Endodermal cell (in vitro differentiated cells): ENCODE data around the gene ELMO3. TPM values are rescaled to one million over a fixed set of nuclear protein-coding genes. Genes with fewer than 3 reads are reported as not detected.

Source experiments
- DNase-seq: peaks from one replicate; pipeline ENCODE4 v3.0.0-alpha.2; 2017
- H3K27ac ChIP-seq: 2 replicates; pipeline ENCODE4 v1.5.1; 2013; ENCODE audit warnings: mild to moderate bottlenecking, low read depth, low read length, moderate library complexity
- H3K27me3 ChIP-seq: 2 replicates; pipeline ENCODE4 v1.6.1; 2013; ENCODE audit warnings: mild to moderate bottlenecking, low read length, moderate library complexity; ENCODE audit not compliant: insufficient read depth, control insufficient read depth, poor library complexity, severe bottlenecking
- H3K36me3 ChIP-seq: 2 replicates; pipeline ENCODE4 v1.7.0; 2013; ENCODE audit warnings: mild to moderate bottlenecking, low read length, moderate library complexity; ENCODE audit not compliant: control insufficient read depth, insufficient read depth
- H3K4me1 ChIP-seq: one replicate; pipeline ENCODE4 v1.7.0; 2013; ENCODE audit warnings: low read length; ENCODE audit not compliant: control insufficient read depth, insufficient read depth
- H3K4me3 ChIP-seq: 2 replicates; pipeline ENCODE4 v1.5.1; 2013; ENCODE audit warnings: mild to moderate bottlenecking, low read length, moderate library complexity
- H3K9ac ChIP-seq: 2 replicates; pipeline ENCODE4 v1.6.1; 2013; ENCODE audit warnings: mild to moderate bottlenecking, low read length, moderate library complexity; ENCODE audit not compliant: poor library complexity, severe bottlenecking; ENCODE audit errors: extremely low read depth
- H3K9me3 ChIP-seq: 2 replicates; pipeline ENCODE4 v1.6.1; 2013; ENCODE audit warnings: mild to moderate bottlenecking, low read length, moderate library complexity; ENCODE audit not compliant: control insufficient read depth
- H3K27ac Mint-ChIP-seq: 2 replicates; pipeline ENCODE4 v1.8.0; 2020; ENCODE audit warnings: mixed read lengths
- H3K27me3 Mint-ChIP-seq: 2 replicates; pipeline ENCODE4 v1.8.0; 2021; ENCODE audit warnings: mild to moderate bottlenecking, mixed read lengths; ENCODE audit not compliant: insufficient read depth
- H3K36me3 Mint-ChIP-seq: 2 replicates; pipeline ENCODE4 v1.8.0; 2020; ENCODE audit warnings: low read depth, mixed read lengths
- H3K4me1 Mint-ChIP-seq: 2 replicates; pipeline ENCODE4 v1.8.0; 2020; ENCODE audit warnings: mixed read lengths
- H3K4me3 Mint-ChIP-seq: 2 replicates; pipeline ENCODE4 v1.8.0; 2020; ENCODE audit warnings: mild to moderate bottlenecking, moderate library complexity, mixed read lengths
- H3K9me3 Mint-ChIP-seq: 2 replicates; pipeline ENCODE4 v1.8.0; 2020; ENCODE audit warnings: mild to moderate bottlenecking, mixed read lengths
- WGBS, 2 experiments: methylation state at CpG; one replicate each; pipeline versions ENCODE4 v1.1.5 to v1.1.7; 2013; ENCODE audit warnings: missing lambda C conversion rate in 2 of 2, mixed read lengths in 1 of 2; ENCODE audit not compliant: insufficient coverage in 1 of 2, insufficient read length in 1 of 2; 5-methylcytosine and 5-hydroxymethylcytosine counted together
- total RNA-seq, 2 donors: library from RNA; stranded (reverse); fragmentation: NEBNext Ultra II Directional in 1 of 2; extraction: Animal tissue kit (Norgen Biotek cat#: 25700) in 1 of 2; gene quantifications; 2 replicates in 1 of 2; 3 replicates in 1 of 2; pipeline ENCODE4 v1.2.1, GENCODE V29; 2021
- TF ChIP-seq, protein P1 (sequence below): fragments of 200-600 bp; sonication (generic); conservative IDR thresholded peaks from 2 replicates; pipeline ENCODE4 v1.5.0; 2021; ENCODE audit warnings: antibody characterized with exemption, mild to moderate bottlenecking

The ELMO3 gene
- total RNA-seq, 2 donors from 2014 or later: 5.6 to 6.4 TPM

DNA sequence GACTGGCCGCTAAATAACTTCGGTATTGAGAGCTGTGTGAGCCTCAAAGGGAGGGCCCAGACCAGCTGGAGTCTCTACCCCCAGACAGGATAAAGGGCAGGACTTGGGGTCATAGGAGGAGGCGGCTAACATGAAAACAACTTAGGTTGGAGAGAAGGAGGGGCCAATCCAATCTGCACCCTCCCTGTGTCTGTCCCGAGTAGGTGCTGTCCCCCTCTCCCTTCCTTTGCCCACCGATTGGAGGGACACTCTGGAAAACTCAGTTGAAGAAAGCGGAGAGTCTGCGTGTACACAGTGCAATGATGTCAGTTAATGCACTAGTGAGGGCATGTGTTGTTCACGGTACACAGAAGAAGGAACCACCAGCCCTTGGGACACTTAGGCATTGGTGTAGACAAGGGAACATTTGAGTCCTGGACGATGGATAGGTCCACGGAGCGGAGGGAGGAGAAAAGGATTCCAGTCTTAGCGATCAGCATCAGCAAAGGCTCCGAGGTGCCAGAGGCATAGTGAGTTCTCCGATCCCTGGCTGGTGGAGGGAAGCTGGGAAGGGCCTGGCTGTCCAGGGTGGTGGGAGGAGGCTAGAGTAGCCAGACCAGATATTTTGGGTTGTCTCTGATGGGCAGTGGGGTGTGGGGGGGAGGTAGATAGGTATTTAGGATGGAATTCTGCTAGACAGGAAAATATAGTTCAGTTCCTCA lies 27.8 kb upstream of the ELMO3 start:
- peak overlapping the region; percentile 63 for H3K4me3 Mint-ChIP-seq
- H3K9me3 Mint-ChIP-seq: no peaks in the 10 kb centered on the region
- peak overlapping the region; percentile 27 for H3K27ac Mint-ChIP-seq
- peaks cover 21% of the 10 kb centered on the region for H3K4me1 Mint-ChIP-seq
- no peaks in the 10 kb centered on the region for H3K9me3 ChIP-seq
- H3K4me3 ChIP-seq: peak overlapping the region; percentile 76
- H3K4me1 ChIP-seq: no peaks in the 10 kb centered on the region
- no peak overlapping the region for H3K9ac ChIP-seq
- no peaks in the 10 kb centered on the region for H3K36me3 ChIP-seq
- peaks cover 90% of the 10 kb centered on the region for H3K27me3 Mint-ChIP-seq
- H3K27ac ChIP-seq: no peak overlapping the region
- 49 to 56% methylated on average over 12 to 14 of the region's 14 CpGs for WGBS, 2 experiments
- H3K36me3 Mint-ChIP-seq: peaks cover 5% of the 10 kb centered on the region
- TF ChIP-seq, protein P1, sequence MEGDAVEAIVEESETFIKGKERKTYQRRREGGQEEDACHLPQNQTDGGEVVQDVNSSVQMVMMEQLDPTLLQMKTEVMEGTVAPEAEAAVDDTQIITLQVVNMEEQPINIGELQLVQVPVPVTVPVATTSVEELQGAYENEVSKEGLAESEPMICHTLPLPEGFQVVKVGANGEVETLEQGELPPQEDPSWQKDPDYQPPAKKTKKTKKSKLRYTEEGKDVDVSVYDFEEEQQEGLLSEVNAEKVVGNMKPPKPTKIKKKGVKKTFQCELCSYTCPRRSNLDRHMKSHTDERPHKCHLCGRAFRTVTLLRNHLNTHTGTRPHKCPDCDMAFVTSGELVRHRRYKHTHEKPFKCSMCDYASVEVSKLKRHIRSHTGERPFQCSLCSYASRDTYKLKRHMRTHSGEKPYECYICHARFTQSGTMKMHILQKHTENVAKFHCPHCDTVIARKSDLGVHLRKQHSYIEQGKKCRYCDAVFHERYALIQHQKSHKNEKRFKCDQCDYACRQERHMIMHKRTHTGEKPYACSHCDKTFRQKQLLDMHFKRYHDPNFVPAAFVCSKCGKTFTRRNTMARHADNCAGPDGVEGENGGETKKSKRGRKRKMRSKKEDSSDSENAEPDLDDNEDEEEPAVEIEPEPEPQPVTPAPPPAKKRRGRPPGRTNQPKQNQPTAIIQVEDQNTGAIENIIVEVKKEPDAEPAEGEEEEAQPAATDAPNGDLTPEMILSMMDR: no peak
- peak; percentile 65 for DNase-seq
- H3K27me3 ChIP-seq: peaks cover 83% of the 10 kb centered on the region

DNA sequence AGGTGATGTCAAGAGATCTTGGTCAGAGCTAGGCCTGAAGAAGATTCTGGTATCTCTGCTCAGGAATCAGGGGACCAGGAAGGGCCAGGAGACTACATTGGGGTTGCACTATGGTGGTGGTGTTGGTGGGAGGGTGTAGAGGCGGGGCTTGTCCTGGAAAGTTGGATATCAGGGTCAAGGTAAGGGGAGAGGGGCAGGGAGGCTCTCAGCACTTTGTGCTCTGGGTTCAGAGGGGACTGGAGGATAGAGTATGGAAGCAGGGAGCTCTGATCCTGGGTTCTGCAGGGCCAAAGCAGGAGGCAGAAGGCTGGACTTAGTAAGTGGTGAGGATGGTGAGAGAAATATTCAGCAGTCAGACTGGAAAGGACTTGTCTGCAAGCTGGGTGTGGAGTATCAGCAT lies 25.6 kb upstream of the ELMO3 start:
- Mint-ChIP-seq H3K36me3 (peaks cover 9% of the 10 kb centered on the region), H3K4me1 (peaks cover 24% of the 10 kb centered on the region), H3K27me3 (peaks cover 83% of the 10 kb centered on the region), H3K4me3 (peak overlapping the region; percentile 55), H3K27ac (no peak overlapping the region), H3K9me3 (no peaks in the 10 kb centered on the region)
- TF ChIP-seq, protein P1: no peak
- H3K36me3 ChIP-seq: no peaks in the 10 kb centered on the region
- peak overlapping the region; percentile 76 for H3K4me3 ChIP-seq
- H3K9ac ChIP-seq: no peak overlapping the region
- peaks cover 75% of the 10 kb centered on the region for H3K27me3 ChIP-seq
- no peaks in the 10 kb centered on the region for H3K4me1 ChIP-seq
- no peak overlapping the region for H3K27ac ChIP-seq
- H3K9me3 ChIP-seq: no peaks in the 10 kb centered on the region
- WGBS, 2 experiments: 85 to 86% methylated on average over 1 of the region's 1 CpG
- DNase-seq: peak; percentile 61

DNA sequence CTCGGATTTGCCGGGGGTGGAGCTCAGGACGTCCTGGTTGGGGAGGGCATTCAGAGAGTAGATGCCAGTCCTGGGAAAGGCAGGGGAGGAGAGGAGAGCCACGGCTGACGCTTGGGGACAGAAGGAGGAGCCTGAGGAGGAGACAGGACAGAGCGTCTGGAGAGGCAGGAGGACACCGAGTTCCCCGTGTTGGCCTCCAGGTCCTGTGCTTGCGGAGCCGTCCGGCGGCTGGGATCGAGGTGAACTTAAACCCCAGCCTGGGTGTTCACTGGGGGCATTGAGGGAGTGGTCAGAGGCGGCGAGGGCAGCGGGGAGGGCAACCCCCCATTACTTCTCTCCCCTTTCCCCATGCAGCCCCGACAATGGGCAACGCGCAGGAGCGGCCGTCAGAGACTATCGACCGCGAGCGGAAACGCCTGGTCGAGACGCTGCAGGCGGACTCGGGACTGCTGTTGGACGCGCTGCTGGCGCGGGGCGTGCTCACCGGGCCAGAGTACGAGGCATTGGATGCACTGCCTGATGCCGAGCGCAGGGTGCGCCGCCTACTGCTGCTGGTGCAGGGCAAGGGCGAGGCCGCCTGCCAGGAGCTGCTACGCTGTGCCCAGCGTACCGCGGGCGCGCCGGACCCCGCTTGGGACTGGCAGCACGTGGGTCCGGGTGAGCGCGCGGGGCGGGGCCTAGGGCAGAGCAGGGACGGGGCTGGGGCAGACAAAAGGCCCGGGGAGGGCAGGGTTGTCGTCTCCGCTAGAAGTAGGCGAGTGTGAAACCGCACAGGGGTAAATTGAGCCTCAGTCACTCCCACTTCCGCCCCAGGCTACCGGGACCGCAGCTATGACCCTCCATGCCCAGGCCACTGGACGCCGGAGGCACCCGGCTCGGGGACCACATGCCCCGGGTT lies 24.9 kb upstream of the ELMO3 start:
- peaks cover 72% of the 10 kb centered on the region for H3K27me3 ChIP-seq
- Mint-ChIP-seq H3K27me3 (peaks cover 76% of the 10 kb centered on the region), H3K4me3 (peak overlapping the region; percentile 55), H3K9me3 (no peaks in the 10 kb centered on the region), H3K36me3 (peaks cover 9% of the 10 kb centered on the region), H3K4me1 (peaks cover 24% of the 10 kb centered on the region), H3K27ac (peak overlapping the region; percentile 7)
- no peak overlapping the region for H3K9ac ChIP-seq
- H3K27ac ChIP-seq: no peak overlapping the region
- DNase-seq: peak; percentile 91
- TF ChIP-seq, protein P1: peak; percentile 34
- H3K4me1 ChIP-seq: no peaks in the 10 kb centered on the region
- no peaks in the 10 kb centered on the region for H3K36me3 ChIP-seq
- 5 to 7% methylated on average over 32 to 71 of the region's 71 CpGs for WGBS, 2 experiments
- peak overlapping the region; percentile 76 for H3K4me3 ChIP-seq
- H3K9me3 ChIP-seq: no peaks in the 10 kb centered on the region
